C4-2B (cell line): ENCODE data around the gene PYGO1.

Source experiments
- CTCF ChIP-seq: fragments of 450-650 bp; conservative IDR thresholded peaks from 2 replicates; pipeline ENCODE4 v1.5.1; 2017; ENCODE audit warnings: mild to moderate bottlenecking
- ZFX ChIP-seq: fragments of 450-650 bp; IDR thresholded peaks from 2 replicates; pipeline ENCODE4 v1.6.1; 2017

GRCh38 chr15:55546718-55547117 is 41.4 kb downstream of the PYGO1 start:
- no peak for TF ChIP-seq CTCF
- TF ChIP-seq ZFX = no peak
